Panc1 (cell line): Measurements from ENCODE around the gene L3MBTL3.

ENCODE experiments used
- POLR2AphosphoS5 ChIP-seq: IDR thresholded peaks from 2 replicates; pipeline ENCODE4 v1.6.1; 2012; ENCODE audit warnings: mild to moderate bottlenecking, low read depth, low read length, moderate library complexity
- SIN3A ChIP-seq: IDR thresholded peaks from 2 replicates; pipeline ENCODE4 v1.6.1; 2012; ENCODE audit warnings: low read depth, mild to moderate bottlenecking, low read length, moderate library complexity, borderline replicate concordance; ENCODE audit not compliant: insufficient read depth
- TCF7L2 ChIP-seq: IDR thresholded peaks from 2 replicates; pipeline ENCODE4 v1.6.1; 2011; ENCODE audit warnings: mild to moderate bottlenecking, low read depth, low read length, inconsistent platforms
- TF ChIP-seq, protein P1 (sequence below): fragments of 450-650 bp; IDR thresholded peaks from 2 replicates; pipeline ENCODE4 v1.5.1; 2017; ENCODE audit warnings: mild to moderate bottlenecking
- TF ChIP-seq, protein P2 (sequence below), 2 experiments: IDR thresholded peaks; 2 replicates each; pipeline ENCODE4 v1.6.1; 2011 to 2012; ENCODE audit warnings: low read depth in 2 of 2, control low read depth in 1 of 2, low read length in 1 of 2, mild to moderate bottlenecking in 1 of 2, moderate library complexity in 1 of 2; ENCODE audit not compliant: insufficient read depth in 1 of 2

DNA sequence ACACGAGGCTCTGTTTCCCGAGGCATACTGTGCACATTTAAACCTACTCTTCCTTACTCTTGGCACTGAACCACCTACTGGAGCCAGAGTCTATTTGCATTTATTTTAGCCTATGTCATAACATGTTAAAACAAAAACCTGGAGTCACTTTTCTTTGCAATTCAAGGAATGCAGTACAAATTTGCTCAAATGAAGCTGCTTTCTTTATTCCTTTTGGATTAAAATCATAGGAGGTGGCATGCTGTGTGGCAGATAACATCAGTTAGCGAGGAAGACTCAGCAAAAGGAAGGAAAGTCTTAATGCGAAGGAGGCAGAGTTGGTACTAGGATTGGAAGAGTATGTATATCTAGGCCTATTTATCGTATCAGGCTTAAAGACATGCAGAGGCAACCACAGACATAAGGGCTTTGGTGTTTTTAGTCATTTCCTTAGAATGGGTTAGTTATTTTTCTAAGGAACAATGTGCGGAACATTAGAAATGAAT is 111.4 kb downstream of the L3MBTL3 start:
- TF ChIP-seq, protein P1, sequence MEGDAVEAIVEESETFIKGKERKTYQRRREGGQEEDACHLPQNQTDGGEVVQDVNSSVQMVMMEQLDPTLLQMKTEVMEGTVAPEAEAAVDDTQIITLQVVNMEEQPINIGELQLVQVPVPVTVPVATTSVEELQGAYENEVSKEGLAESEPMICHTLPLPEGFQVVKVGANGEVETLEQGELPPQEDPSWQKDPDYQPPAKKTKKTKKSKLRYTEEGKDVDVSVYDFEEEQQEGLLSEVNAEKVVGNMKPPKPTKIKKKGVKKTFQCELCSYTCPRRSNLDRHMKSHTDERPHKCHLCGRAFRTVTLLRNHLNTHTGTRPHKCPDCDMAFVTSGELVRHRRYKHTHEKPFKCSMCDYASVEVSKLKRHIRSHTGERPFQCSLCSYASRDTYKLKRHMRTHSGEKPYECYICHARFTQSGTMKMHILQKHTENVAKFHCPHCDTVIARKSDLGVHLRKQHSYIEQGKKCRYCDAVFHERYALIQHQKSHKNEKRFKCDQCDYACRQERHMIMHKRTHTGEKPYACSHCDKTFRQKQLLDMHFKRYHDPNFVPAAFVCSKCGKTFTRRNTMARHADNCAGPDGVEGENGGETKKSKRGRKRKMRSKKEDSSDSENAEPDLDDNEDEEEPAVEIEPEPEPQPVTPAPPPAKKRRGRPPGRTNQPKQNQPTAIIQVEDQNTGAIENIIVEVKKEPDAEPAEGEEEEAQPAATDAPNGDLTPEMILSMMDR = no peak
- TF ChIP-seq POLR2AphosphoS5 (no peak), TCF7L2 (no peak), SIN3A (no peak)
- TF ChIP-seq, protein P2, sequence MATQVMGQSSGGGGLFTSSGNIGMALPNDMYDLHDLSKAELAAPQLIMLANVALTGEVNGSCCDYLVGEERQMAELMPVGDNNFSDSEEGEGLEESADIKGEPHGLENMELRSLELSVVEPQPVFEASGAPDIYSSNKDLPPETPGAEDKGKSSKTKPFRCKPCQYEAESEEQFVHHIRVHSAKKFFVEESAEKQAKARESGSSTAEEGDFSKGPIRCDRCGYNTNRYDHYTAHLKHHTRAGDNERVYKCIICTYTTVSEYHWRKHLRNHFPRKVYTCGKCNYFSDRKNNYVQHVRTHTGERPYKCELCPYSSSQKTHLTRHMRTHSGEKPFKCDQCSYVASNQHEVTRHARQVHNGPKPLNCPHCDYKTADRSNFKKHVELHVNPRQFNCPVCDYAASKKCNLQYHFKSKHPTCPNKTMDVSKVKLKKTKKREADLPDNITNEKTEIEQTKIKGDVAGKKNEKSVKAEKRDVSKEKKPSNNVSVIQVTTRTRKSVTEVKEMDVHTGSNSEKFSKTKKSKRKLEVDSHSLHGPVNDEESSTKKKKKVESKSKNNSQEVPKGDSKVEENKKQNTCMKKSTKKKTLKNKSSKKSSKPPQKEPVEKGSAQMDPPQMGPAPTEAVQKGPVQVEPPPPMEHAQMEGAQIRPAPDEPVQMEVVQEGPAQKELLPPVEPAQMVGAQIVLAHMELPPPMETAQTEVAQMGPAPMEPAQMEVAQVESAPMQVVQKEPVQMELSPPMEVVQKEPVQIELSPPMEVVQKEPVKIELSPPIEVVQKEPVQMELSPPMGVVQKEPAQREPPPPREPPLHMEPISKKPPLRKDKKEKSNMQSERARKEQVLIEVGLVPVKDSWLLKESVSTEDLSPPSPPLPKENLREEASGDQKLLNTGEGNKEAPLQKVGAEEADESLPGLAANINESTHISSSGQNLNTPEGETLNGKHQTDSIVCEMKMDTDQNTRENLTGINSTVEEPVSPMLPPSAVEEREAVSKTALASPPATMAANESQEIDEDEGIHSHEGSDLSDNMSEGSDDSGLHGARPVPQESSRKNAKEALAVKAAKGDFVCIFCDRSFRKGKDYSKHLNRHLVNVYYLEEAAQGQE (IDR thresholded peaks at IDR 0.05; ENCODE audit: insufficient read depth in 1 of 2, low read depth in 2 of 2, low read length in 1 of 2) = no peak
